Body of pancreas (tissue), 4 donors: ENCODE data around the gene CAMTA1.

Experiments used
- CTCF ChIP-seq, 7 experiments: fragments of 450-650 bp in 4 of 7; fragments of 200-600 bp in 3 of 7; sonication (generic) in 3 of 7; IDR thresholded peaks; one replicate each; pipeline ENCODE4 v1.5.1; 2016 to 2019; ENCODE audit warnings: antibody characterized with exemption in 7 of 7
- POLR2A ChIP-seq, 3 donors: fragments of 450-650 bp; IDR thresholded peaks; one replicate each; pipeline ENCODE4 v1.6.1; 2016; ENCODE audit warnings: antibody characterized with exemption in 3 of 3, mild to moderate bottlenecking in 2 of 3

- TF ChIP-seq CTCF (IDR thresholded peaks at IDR 0.05) (no peak), POLR2A (IDR thresholded peaks at IDR 0.05) (no peak)
Observed at GRCh38 chr1:7681401-7681800, 896.1 kb downstream of the CAMTA1 start.
